ENCODE measurements around the gene THADA.

Gene THADA

GRCh38 chr2:43238176-43238575, 357.7 kb downstream of the THADA start:
- Histone ChIP-seq H3K27ac (peak overlapping the region in 4 of 11 experiments; percentile 13 to 93 (median 79); a peak in 6 of 22 replicates), H3K4me1 (peaks cover 27 to 94% (median 60%) of the 10 kb centered on the region in 10 experiments), H3K4me3 (no peak overlapping the region), H3K36me3 (peaks cover 0 to 19% (median 8%) of the 10 kb centered on the region in 11 experiments; a peak in 11 of 22 replicates), H3K27me3 (no peaks in the 10 kb centered on the region), H3K9ac (no peak overlapping the region), H4K20me1 (no peaks in the 10 kb centered on the region), H3K4me2 (peak overlapping the region in 4 of 11 experiments; percentile 68 to 91 (median 78); a peak in 7 of 22 replicates), H3K9me3 (replicated peaks in 1 of 11) (no peaks in the 10 kb centered on the region)
- no peak for TF ChIP-seq Cebpa-rat (IDR thresholded peaks at IDR 0.05)

- peaks cover 0 to 33% (median 16%) of the 10 kb centered on the region in 11 experiments; a peak in 11 of 22 replicates for H3K36me3 ChIP-seq
- H3K9ac ChIP-seq = peak overlapping the region in 10 of 11 experiments; percentile 20 to 68 (median 48); a peak in 17 of 22 replicates
- no peaks in the 10 kb centered on the region for H3K9me3 ChIP-seq (replicated peaks in 1 of 11)
- peak overlapping the region; percentile 55 to 92 (median 79) for H3K4me2 ChIP-seq
- H3K27ac ChIP-seq = peak overlapping the region; percentile 34 to 84 (median 65); a peak in 20 of 22 replicates
- H3K4me1 ChIP-seq = peaks cover 35 to 100% (median 77%) of the 10 kb centered on the region in 10 experiments
- peak overlapping the region in 4 of 10 experiments; percentile 18 to 30 (median 21); a peak in 5 of 20 replicates for H3K4me3 ChIP-seq
- no peaks in the 10 kb centered on the region for H4K20me1 ChIP-seq
- H3K27me3 ChIP-seq = no peaks in the 10 kb centered on the region
- TF ChIP-seq Cebpa-rat (IDR thresholded peaks at IDR 0.05) = peak in 4 of 11 experiments; percentile 11 to 32 (median 28); a peak in 3 of 22 replicates
These were observed 362.3 kb downstream of the THADA start for GRCh38 chr2:43233218-43234212.

GRCh38 chr2:43230951-43231827, 364.6 kb downstream of the THADA start:
- peak overlapping the region in 9 of 11 experiments; percentile 0 to 48 (median 22); a peak in 11 of 22 replicates for H3K27ac ChIP-seq
- peaks cover under 1 to 2% (median 1%) of the 10 kb centered on the region in 11 experiments; a peak in 15 of 22 replicates for H4K20me1 ChIP-seq
- peak overlapping the region in 5 of 11 experiments; percentile 6 to 36 (median 8); a peak in 4 of 22 replicates for H3K9ac ChIP-seq
- no peak for TF ChIP-seq Cebpa-rat (IDR thresholded peaks at IDR 0.05)
- H3K4me1 ChIP-seq = peaks cover 47 to 86% (median 73%) of the 10 kb centered on the region in 10 experiments
- no peaks in the 10 kb centered on the region for H3K9me3 ChIP-seq (replicated peaks in 1 of 11)
- no peaks in the 10 kb centered on the region for H3K27me3 ChIP-seq
- peak overlapping the region in 5 of 11 experiments; percentile 45 to 91 (median 78); a peak in 11 of 22 replicates for H3K4me2 ChIP-seq
- peaks cover 0 to 31% (median 16%) of the 10 kb centered on the region in 11 experiments; a peak in 12 of 22 replicates for H3K36me3 ChIP-seq
- H3K4me3 ChIP-seq = no peak overlapping the region

- Histone ChIP-seq H3K36me3 (peaks cover 3 to 35% (median 16%) of the 10 kb centered on the region in 11 experiments; a peak in 20 of 22 replicates), H3K4me2 (peak overlapping the region in 9 of 11 experiments; percentile 6 to 91 (median 45); a peak in 9 of 22 replicates), H3K9me3 (replicated peaks in 1 of 11) (peaks cover 0 to under 1% (median 0%) of the 10 kb centered on the region in 11 experiments; a peak in 2 of 22 replicates), H4K20me1 (peaks cover 8 to 10% (median 9%) of the 10 kb centered on the region in 11 experiments), H3K27me3 (no peaks in the 10 kb centered on the region), H3K4me3 (no peak overlapping the region), H3K9ac (peak overlapping the region in 5 of 11 experiments; percentile 5 to 36 (median 8); a peak in 4 of 22 replicates), H3K27ac (peak overlapping the region in 3 of 11 experiments; percentile 22 to 48 (median 43); a peak in 4 of 22 replicates), H3K4me1 (peaks cover 47 to 78% (median 69%) of the 10 kb centered on the region in 10 experiments)
- no peak for TF ChIP-seq Cebpa-rat (IDR thresholded peaks at IDR 0.05)
These were observed 365.4 kb downstream of the THADA start for GRCh38 chr2:43230351-43230885.

GRCh38 chr2:43228756-43229659, 366.8 kb downstream of the THADA start:
- Histone ChIP-seq H3K9ac (peak overlapping the region; percentile 42 to 100 (median 97); a peak in 19 of 22 replicates), H3K4me2 (peak overlapping the region; percentile 91 to 100 (median 95)), H3K36me3 (peaks cover 17 to 49% (median 31%) of the 10 kb centered on the region in 11 experiments)

GRCh38 chr2:43228321-43228751, 367.5 kb downstream of the THADA start:
- Histone ChIP-seq H3K27me3 (no peaks in the 10 kb centered on the region), H3K27ac (peak overlapping the region in 9 of 11 experiments; percentile 89 to 100 (median 98); a peak in 18 of 22 replicates), H4K20me1 (peaks cover 29 to 30% (median 30%) of the 10 kb centered on the region in 11 experiments), H3K9me3 (replicated peaks in 1 of 11) (peaks cover 0 to 13% (median 0%) of the 10 kb centered on the region in 11 experiments; a peak in 7 of 22 replicates), H3K4me3 (peak overlapping the region in 9 of 10 experiments; percentile 75 to 95 (median 88); a peak in 14 of 20 replicates), H3K36me3 (peaks cover 24 to 56% (median 37%) of the 10 kb centered on the region in 11 experiments), H3K4me2 (peak overlapping the region; percentile 91 to 100 (median 95)), H3K9ac (peak overlapping the region; percentile 91 to 100 (median 98)), H3K4me1 (peaks cover 32 to 57% (median 51%) of the 10 kb centered on the region in 10 experiments)
- TF ChIP-seq Cebpa-rat (IDR thresholded peaks at IDR 0.05) = no peak

More at GRCh38 chr2:43228756-43229659, 366.8 kb downstream of the THADA start:
- no peaks in the 10 kb centered on the region for H3K27me3 ChIP-seq
- H3K4me3 ChIP-seq = peak overlapping the region in 5 of 10 experiments; percentile 75 to 95 (median 92); a peak in 5 of 20 replicates
- H3K27ac ChIP-seq = peak overlapping the region in 10 of 11 experiments; percentile 13 to 100 (median 97); a peak in 18 of 22 replicates
- peaks cover 39 to 64% (median 58%) of the 10 kb centered on the region in 10 experiments for H3K4me1 ChIP-seq
- H4K20me1 ChIP-seq = peaks cover 22 to 24% (median 23%) of the 10 kb centered on the region in 11 experiments
- no peak for TF ChIP-seq Cebpa-rat (IDR thresholded peaks at IDR 0.05)
- peaks cover 0 to 13% (median 0%) of the 10 kb centered on the region in 11 experiments; a peak in 6 of 22 replicates for H3K9me3 ChIP-seq (replicated peaks in 1 of 11)
